Suprapubic skin (tissue), 4 donors: ENCODE results near the gene AP2A1.

ENCODE experiments used
- CTCF ChIP-seq, 2 donors: fragments of 200-600 bp in 1 of 2; fragments of 450-650 bp in 1 of 2; sonication (generic) in 1 of 2; IDR thresholded peaks; one replicate each; pipeline ENCODE4 v1.5.1; 2016 to 2019; ENCODE audit warnings: antibody characterized with exemption in 2 of 2, mild to moderate bottlenecking in 1 of 2, moderate library complexity in 1 of 2
- POLR2A ChIP-seq, 2 donors: fragments of 450-650 bp; IDR thresholded peaks; one replicate each; pipeline ENCODE4 v1.6.1; 2017; ENCODE audit warnings: antibody characterized with exemption in 2 of 2, mild to moderate bottlenecking in 2 of 2, moderate library complexity in 2 of 2
- POLR2AphosphoS5 ChIP-seq, 3 donors: sonication (generic); formaldehyde crosslinking; IDR thresholded peaks; one replicate each; pipeline ENCODE4 v1.6.1; 2017; ENCODE audit warnings: antibody characterized with exemption in 3 of 3

GRCh38 chr19:49730166-49730565, 36.6 kb upstream of the AP2A1 start:
- TF ChIP-seq CTCF (IDR thresholded peaks at IDR 0.05) (no peak), POLR2A (IDR thresholded peaks at IDR 0.05) (no peak), POLR2AphosphoS5 (IDR thresholded peaks at IDR 0.05) (no peak)
